Skeletal muscle satellite cell (primary cell): ENCODE results near the gene FAR2.
A peak's percentile ranks its signal among the peaks of the same experiment; 100 is the strongest.
"Not testable (repeated sequence)": the region's sequence is repeated elsewhere in the genome, so short reads cannot be mapped to it uniquely, and the experiment has no call there.

ENCODE experiments used
- H3K27me3 ChIP-seq: 2 replicates; pipeline ENCODE4 v1.7.0; 2013; ENCODE audit warnings: low read length; ENCODE audit not compliant: control insufficient read depth, insufficient read depth
- H3K36me3 ChIP-seq: 2 replicates; pipeline ENCODE4 v1.7.0; 2013; ENCODE audit warnings: mild to moderate bottlenecking, control low read depth, low read length; ENCODE audit not compliant: insufficient read depth
- H3K4me1 ChIP-seq: 2 replicates; pipeline ENCODE4 v1.7.0; 2013; ENCODE audit warnings: low read length; ENCODE audit not compliant: control insufficient read depth, insufficient read depth
- H3K4me2 ChIP-seq: 2 replicates; pipeline ENCODE4 v1.7.0; 2013; ENCODE audit warnings: mild to moderate bottlenecking, low read length
- H3K4me3 ChIP-seq: 2 replicates; pipeline ENCODE4 v1.7.0; 2013; ENCODE audit warnings: low read length
- H3K9ac ChIP-seq: 2 replicates; pipeline ENCODE4 v1.7.0; 2013; ENCODE audit warnings: mild to moderate bottlenecking, low read depth, low read length, moderate library complexity
- H3K9me3 ChIP-seq: replicated peaks from 2 replicates; pipeline ENCODE4 v1.7.0; 2013; ENCODE audit warnings: mild to moderate bottlenecking, control low read depth, low read length

The FAR2 gene

GRCh38 chr12:29374012-29374411, 224.9 kb downstream of the FAR2 start:
- peaks cover under 1% of the 10 kb centered on the region for H3K4me1 ChIP-seq
- H3K9ac ChIP-seq, result no peak overlapping the region
- no peaks in the 10 kb centered on the region for H3K27me3 ChIP-seq
- no peak overlapping the region for H3K4me2 ChIP-seq
- peaks cover 16% of the 10 kb centered on the region for H3K36me3 ChIP-seq
- H3K4me3 ChIP-seq, result no peak overlapping the region
- H3K9me3 ChIP-seq, result no peaks in the 10 kb centered on the region

GRCh38 chr12:29374913-29375312, 225.8 kb downstream of the FAR2 start:
- Histone ChIP-seq H3K36me3 (peaks cover 12% of the 10 kb centered on the region), H3K4me1 (peaks cover 8% of the 10 kb centered on the region), H3K9me3 (no peaks in the 10 kb centered on the region), H3K27me3 (no peaks in the 10 kb centered on the region), H3K4me3 (no peak overlapping the region), H3K4me2 (no peak overlapping the region), H3K9ac (no peak overlapping the region)

- Histone ChIP-seq H3K4me2 (no peak overlapping the region), H3K27me3 (no peaks in the 10 kb centered on the region), H3K9ac (no peak overlapping the region), H3K36me3 (peaks cover 11% of the 10 kb centered on the region), H3K4me3 (no peak overlapping the region), H3K4me1 (peaks cover 8% of the 10 kb centered on the region), H3K9me3 (no peaks in the 10 kb centered on the region)
Measured at GRCh38 chr12:29376118-29376517, 227.0 kb downstream of the FAR2 start.

- peak within 1 kb of the TSS; percentile 99 for H3K9ac ChIP-seq
- H3K4me2 ChIP-seq, result peak within 1 kb of the TSS; percentile 84
- H3K4me3 ChIP-seq, result peak within 1 kb of the TSS; percentile 98
- H3K36me3 ChIP-seq, result peaks cover 6% of the 10 kb centered on the region
- H3K4me1 ChIP-seq, result peaks cover 8% of the 10 kb centered on the region
- no peaks in the 10 kb centered on the region for H3K9me3 ChIP-seq
- no peaks in the 10 kb centered on the region for H3K27me3 ChIP-seq
Measured at GRCh38 chr12:29380536-29381523, 231.8 kb downstream of the FAR2 start, which contains the start of gene ERGIC2. Gene ERGIC2 (minus strand): TSS chr12:29381172. CDS start chr12:29371633, 9,539 bp downstream.

- H3K9me3 ChIP-seq, result no peaks in the 10 kb centered on the region
Measured at GRCh38 chr12:29382251-29382650, 233.2 kb downstream of the FAR2 start.

GRCh38 chr12:29385194-29385593, 236.1 kb downstream of the FAR2 start:
- H3K4me3 ChIP-seq, result not testable (repeated sequence)

More at GRCh38 chr12:29382251-29382650, 233.2 kb downstream of the FAR2 start:
- peaks cover 8% of the 10 kb centered on the region for H3K4me1 ChIP-seq
- H3K4me3 ChIP-seq, result no peak overlapping the region
- H3K9ac ChIP-seq, result no peak overlapping the region
- no peaks in the 10 kb centered on the region for H3K27me3 ChIP-seq
- peaks cover 3% of the 10 kb centered on the region for H3K36me3 ChIP-seq
- no peak overlapping the region for H3K4me2 ChIP-seq

More at GRCh38 chr12:29385194-29385593, 236.1 kb downstream of the FAR2 start:
- not testable (repeated sequence) for H3K9me3 ChIP-seq, H3K9ac ChIP-seq, H3K4me2 ChIP-seq, H3K36me3 ChIP-seq, H3K4me1 ChIP-seq, H3K27me3 ChIP-seq
